Measurements from ENCODE around the gene N4BP2. TPM values are rescaled to one million over a fixed set of nuclear protein-coding genes. Genes with fewer than 3 reads are reported as not detected.

N4BP2 gene
- total RNA-seq, 1 experiment from 2014 or later: 7.8 TPM

- Histone ChIP-seq H3K9me2 (ENCODE audit: insufficient read depth) (no peaks in the 10 kb centered on the region), H3K79me2 (ENCODE audit: low read depth) (peaks cover 28% of the 10 kb centered on the region), H3K4me3 (no peak overlapping the region), H3F3A (ENCODE audit: insufficient read depth, low read depth) (peaks cover 7% of the 10 kb centered on the region), H3K27me3 (ENCODE audit: insufficient read depth, low read depth) (no peaks in the 10 kb centered on the region), H3K36me3 (ENCODE audit: low read depth) (no peaks in the 10 kb centered on the region), H3K4me1 (replicated peaks; ENCODE audit: insufficient read depth) (peaks cover 24% of the 10 kb centered on the region), H4K20me1 (ENCODE audit: insufficient read depth) (no peaks in the 10 kb centered on the region), H2AFZ (no peak overlapping the region), H3K9me3 (ENCODE audit: insufficient read depth, low read depth) (no peaks in the 10 kb centered on the region), H3K27ac (no peak overlapping the region), H3K4me2 (no peak overlapping the region)
- POLR2A ChIA-PET (ENCODE audit: unreplicated experiment): interaction anchor here (0.6 to 0.7 kb wide), 5 partner anchors 16 to 643 kb away, joined by 3 to 6 read pairs (median 4); no protein-coding TSS in a partner anchor
- TF ChIP-seq, protein P1, sequence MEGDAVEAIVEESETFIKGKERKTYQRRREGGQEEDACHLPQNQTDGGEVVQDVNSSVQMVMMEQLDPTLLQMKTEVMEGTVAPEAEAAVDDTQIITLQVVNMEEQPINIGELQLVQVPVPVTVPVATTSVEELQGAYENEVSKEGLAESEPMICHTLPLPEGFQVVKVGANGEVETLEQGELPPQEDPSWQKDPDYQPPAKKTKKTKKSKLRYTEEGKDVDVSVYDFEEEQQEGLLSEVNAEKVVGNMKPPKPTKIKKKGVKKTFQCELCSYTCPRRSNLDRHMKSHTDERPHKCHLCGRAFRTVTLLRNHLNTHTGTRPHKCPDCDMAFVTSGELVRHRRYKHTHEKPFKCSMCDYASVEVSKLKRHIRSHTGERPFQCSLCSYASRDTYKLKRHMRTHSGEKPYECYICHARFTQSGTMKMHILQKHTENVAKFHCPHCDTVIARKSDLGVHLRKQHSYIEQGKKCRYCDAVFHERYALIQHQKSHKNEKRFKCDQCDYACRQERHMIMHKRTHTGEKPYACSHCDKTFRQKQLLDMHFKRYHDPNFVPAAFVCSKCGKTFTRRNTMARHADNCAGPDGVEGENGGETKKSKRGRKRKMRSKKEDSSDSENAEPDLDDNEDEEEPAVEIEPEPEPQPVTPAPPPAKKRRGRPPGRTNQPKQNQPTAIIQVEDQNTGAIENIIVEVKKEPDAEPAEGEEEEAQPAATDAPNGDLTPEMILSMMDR (conservative IDR thresholded peaks at IDR 0.05): no peak
- no peak for TF ChIP-seq EZH2 (IDR thresholded peaks at IDR 0.05; ENCODE audit: low read depth)
- no TSS peak for BruUV-seq (replicated peaks)
- CTCF ChIA-PET: no interaction called here
- intact Hi-C loops (cut with micrococcal nuclease; ENCODE audit: unreplicated experiment): loop anchor here (5.0 to 10.0 kb wide), 4 partner anchors 515 to 658 kb away; no protein-coding TSS in a partner anchor
- no peak for DNase-seq
Measured at GRCh38 chr4:40059362-40059761, 2.7 kb downstream of the N4BP2 start.

- Histone ChIP-seq H4K20me1 (ENCODE audit: insufficient read depth) (no peaks in the 10 kb centered on the region), H3K36me3 (ENCODE audit: low read depth) (no peaks in the 10 kb centered on the region), H2AFZ (no peak overlapping the region), H3F3A (ENCODE audit: insufficient read depth, low read depth) (no peaks in the 10 kb centered on the region), H3K27ac (no peak overlapping the region), H3K9me2 (ENCODE audit: insufficient read depth) (no peaks in the 10 kb centered on the region), H3K79me2 (ENCODE audit: low read depth) (peaks cover 7% of the 10 kb centered on the region; the same call in 1 of the 2 replicates), H3K27me3 (ENCODE audit: insufficient read depth, low read depth) (no peaks in the 10 kb centered on the region), H3K9me3 (ENCODE audit: insufficient read depth, low read depth) (no peaks in the 10 kb centered on the region), H3K4me1 (replicated peaks; ENCODE audit: insufficient read depth) (no peaks in the 10 kb centered on the region), H3K4me2 (no peak overlapping the region), H3K4me3 (no peak overlapping the region)
- intact Hi-C loops (cut with micrococcal nuclease; ENCODE audit: unreplicated experiment): no loop called here
- POLR2A ChIA-PET (ENCODE audit: unreplicated experiment): no interaction called here
- no peak for DNase-seq
- BruUV-seq (replicated peaks): no TSS peak
- no peak for TF ChIP-seq EZH2 (IDR thresholded peaks at IDR 0.05; ENCODE audit: low read depth)
- TF ChIP-seq, protein P1 (conservative IDR thresholded peaks at IDR 0.05): no peak
- CTCF ChIA-PET: no interaction called here
Measured at GRCh38 chr4:40065010-40065409, 8.4 kb downstream of the N4BP2 start.

DNA sequence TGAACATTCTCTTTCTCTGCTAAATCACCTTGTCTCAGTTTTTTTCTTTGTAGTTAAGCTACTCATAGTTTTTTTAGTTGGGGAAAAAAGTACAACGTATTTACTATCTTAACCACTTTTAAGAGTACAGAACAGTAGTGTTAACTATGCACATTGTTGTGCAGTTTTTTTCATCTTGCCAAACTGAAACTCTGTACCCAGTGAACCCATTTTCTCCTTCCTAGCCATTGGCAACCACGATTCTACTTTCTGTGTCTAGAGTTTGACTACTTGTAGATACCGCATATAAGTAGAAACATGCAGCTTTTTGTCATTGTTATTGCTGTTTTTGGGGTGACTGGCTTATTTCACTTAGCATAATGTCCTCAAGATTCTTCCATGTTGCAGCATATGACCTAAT is 10.0 kb downstream of the N4BP2 start:
- Histone ChIP-seq H3K4me3 (no peak overlapping the region), H3K79me2 (ENCODE audit: low read depth) (peaks cover 4% of the 10 kb centered on the region; the same call in 1 of the 2 replicates), H3K36me3 (ENCODE audit: low read depth) (no peaks in the 10 kb centered on the region), H3K4me2 (no peak overlapping the region), H2AFZ (no peak overlapping the region), H3F3A (ENCODE audit: insufficient read depth, low read depth) (no peaks in the 10 kb centered on the region), H4K20me1 (ENCODE audit: insufficient read depth) (no peaks in the 10 kb centered on the region; the same call in 1 of the 2 replicates), H3K9me3 (ENCODE audit: insufficient read depth, low read depth) (no peaks in the 10 kb centered on the region), H3K27ac (no peak overlapping the region), H3K4me1 (replicated peaks; ENCODE audit: insufficient read depth) (no peaks in the 10 kb centered on the region), H3K9me2 (ENCODE audit: insufficient read depth) (no peaks in the 10 kb centered on the region), H3K27me3 (ENCODE audit: insufficient read depth, low read depth) (no peaks in the 10 kb centered on the region)
- TF ChIP-seq EZH2 (IDR thresholded peaks at IDR 0.05; ENCODE audit: low read depth): no peak
- TF ChIP-seq, protein P1 (conservative IDR thresholded peaks at IDR 0.05): no peak
- ChIA-PET POLR2A (ENCODE audit: unreplicated experiment) (no interaction called here), CTCF (no interaction called here)
- DNase-seq: no peak
- intact Hi-C loops (cut with micrococcal nuclease; ENCODE audit: unreplicated experiment): no loop called here
- BruUV-seq (replicated peaks): no TSS peak
